Prostate gland (tissue), 2 donors: ENCODE results near the gene RAB37. TPM values are rescaled to one million over a fixed set of nuclear protein-coding genes. Genes with fewer than 3 reads are reported as not detected.

ENCODE experiments used
- DNase-seq: peaks from one replicate; pipeline ENCODE4 v3.0.0-alpha.2; 2019; ENCODE audit warnings: low spot score
- H3K27ac ChIP-seq, 2 donors: fragments of 200-600 bp; sonication (generic); 2 replicates each; pipeline ENCODE4 v1.5.1; 2017 to 2019
- H3K27me3 ChIP-seq: fragments of 200-600 bp; sonication (generic); replicated peaks from 2 replicates; pipeline ENCODE4 v1.5.1; 2019; ENCODE audit not compliant: insufficient read depth
- H3K36me3 ChIP-seq, 2 donors: fragments of 200-600 bp; sonication (generic); 1 replicate in 1 of 2; 2 replicates in 1 of 2; pipeline versions ENCODE4 v1.5.1 to v1.8.1; 2017 to 2019
- H3K4me1 ChIP-seq: fragments of 200-600 bp; sonication (generic); replicated peaks from 2 replicates; pipeline ENCODE4 v1.5.1; 2019
- H3K4me3 ChIP-seq, 2 donors: fragments of 200-600 bp; sonication (generic); 2 replicates each; pipeline ENCODE4 v1.5.1; 2017 to 2019
- H3K9me3 ChIP-seq: fragments of 200-600 bp; sonication (generic); 2 replicates; pipeline ENCODE4 v1.5.1; 2017
- CTCF ChIP-seq, 4 experiments: fragments of 200-600 bp in 2 of 4; fragments of 450-650 bp in 2 of 4; sonication (generic) in 2 of 4; IDR thresholded peaks; 1 replicate in 3 of 4; 2 replicates in 1 of 4; pipeline ENCODE4 v1.5.1; 2016 to 2019; ENCODE audit warnings: antibody characterized with exemption in 4 of 4, mild to moderate bottlenecking in 2 of 4, moderate library complexity in 2 of 4
- POLR2A ChIP-seq: fragments of 450-650 bp; IDR thresholded peaks from one replicate; pipeline ENCODE4 v1.6.1; 2016; ENCODE audit warnings: antibody characterized with exemption, mild to moderate bottlenecking
- POLR2AphosphoS5 ChIP-seq: sonication (generic); formaldehyde crosslinking; IDR thresholded peaks from one replicate; pipeline ENCODE4 v1.6.1; 2017; ENCODE audit warnings: antibody characterized with exemption
- WGBS: methylation state at CpG from one replicate; pipeline ENCODE4 v1.1.5; 2018; 5-methylcytosine and 5-hydroxymethylcytosine counted together
- intact Hi-C: fragments of 100-400 bp; cut with DNase I; formaldehyde crosslinking; loops from one replicate; pipeline ENCODE4 v1.14.2; 2022
- total RNA-seq, 2 donors: library from RNA; depleted of rRNA; stranded (reverse); fragments of >200 nt; gene quantifications; one replicate each; pipeline ENCODE4 v1.1.0, GENCODE V29; 2016

The RAB37 gene
- total RNA-seq, 2 donors from 2014 or later = 1.6 to 2.2 TPM

- H3K9me3 ChIP-seq = no peaks in the 10 kb centered on the region
- H3K4me3 ChIP-seq = no peak overlapping the region
- no peaks in the 10 kb centered on the region for H3K27me3 ChIP-seq
- no peaks in the 10 kb centered on the region for H3K4me1 ChIP-seq
- TF ChIP-seq POLR2A (no peak), CTCF (IDR thresholded peaks at IDR 0.05) (no peak), POLR2AphosphoS5 (no peak)
- no peak overlapping the region for H3K27ac ChIP-seq
- 64% methylated on average over 9 of the region's 9 CpGs for WGBS
- intact Hi-C loops = no loop called here
- no peaks in the 10 kb centered on the region for H3K36me3 ChIP-seq
- DNase-seq = no peak
These were observed 48.9 kb downstream of the RAB37 start for GRCh38 chr17:74785981-74786360.

- Histone ChIP-seq H3K9me3 (no peaks in the 10 kb centered on the region), H3K36me3 (no peaks in the 10 kb centered on the region), H3K4me1 (no peaks in the 10 kb centered on the region), H3K27ac (no peak overlapping the region), H3K4me3 (no peak overlapping the region), H3K27me3 (no peaks in the 10 kb centered on the region)
- 58% methylated on average over 16 of the region's 16 CpGs for WGBS
- no peak for TF ChIP-seq CTCF (IDR thresholded peaks at IDR 0.05)
- no peak for TF ChIP-seq POLR2A
- TF ChIP-seq POLR2AphosphoS5 = no peak
- no peak for DNase-seq
- intact Hi-C loops = no loop called here
These were observed 49.5 kb downstream of the RAB37 start for GRCh38 chr17:74786431-74787055.

GRCh38 chr17:74790161-74791058 lies 53.4 kb downstream of the RAB37 start:
- H3K4me1 ChIP-seq = no peaks in the 10 kb centered on the region
- no peak overlapping the region for H3K4me3 ChIP-seq
- no peaks in the 10 kb centered on the region for H3K27me3 ChIP-seq
- H3K9me3 ChIP-seq = no peaks in the 10 kb centered on the region
- intact Hi-C loops = loop anchor here (1.0 kb wide), 1 partner anchor 75 kb away; no protein-coding TSS in a partner anchor
- H3K27ac ChIP-seq = no peak overlapping the region
- TF ChIP-seq CTCF (IDR thresholded peaks at IDR 0.05) (no peak), POLR2A (no peak), POLR2AphosphoS5 (no peak)
- H3K36me3 ChIP-seq = no peaks in the 10 kb centered on the region
- WGBS = 80% methylated on average over 21 of the region's 21 CpGs
- DNase-seq = no peak

GRCh38 chr17:74792586-74793105 lies 55.6 kb downstream of the RAB37 start:
- H3K27me3 ChIP-seq = no peaks in the 10 kb centered on the region
- TF ChIP-seq POLR2AphosphoS5 (no peak), CTCF (IDR thresholded peaks at IDR 0.05) (no peak), POLR2A (no peak)
- H3K36me3 ChIP-seq = no peaks in the 10 kb centered on the region
- no peak for DNase-seq
- 84% methylated on average over 12 of the region's 12 CpGs for WGBS
- no peak overlapping the region for H3K4me3 ChIP-seq
- no peak overlapping the region for H3K27ac ChIP-seq
- intact Hi-C loops = loop anchor here (2.0 kb wide), 1 partner anchor 166 kb away; no protein-coding TSS in a partner anchor
- H3K9me3 ChIP-seq = no peaks in the 10 kb centered on the region
- H3K4me1 ChIP-seq = no peaks in the 10 kb centered on the region
